Fibroblast of mammary gland (primary cell): Measurements from ENCODE around the gene GIGYF2.
A peak's percentile ranks its signal among the peaks of the same experiment; 100 is the strongest.

Experiments used
- DNase-seq: peaks from one replicate; pipeline ENCODE4 v3.0.0-alpha.2; 2010; ENCODE audit warnings: low read depth
- H3K4me3 ChIP-seq: 2 replicates; pipeline ENCODE4 v1.5.1; 2011; ENCODE audit warnings: low read depth, mild to moderate bottlenecking, low read length, moderate library complexity; ENCODE audit not compliant: control insufficient read depth
- TF ChIP-seq, protein P1 (sequence below): conservative IDR thresholded peaks from 2 replicates; pipeline ENCODE4 v1.5.1; 2011; ENCODE audit warnings: low read depth, low read length, inconsistent platforms; ENCODE audit not compliant: control insufficient read depth, insufficient read depth

Gene GIGYF2

DNA sequence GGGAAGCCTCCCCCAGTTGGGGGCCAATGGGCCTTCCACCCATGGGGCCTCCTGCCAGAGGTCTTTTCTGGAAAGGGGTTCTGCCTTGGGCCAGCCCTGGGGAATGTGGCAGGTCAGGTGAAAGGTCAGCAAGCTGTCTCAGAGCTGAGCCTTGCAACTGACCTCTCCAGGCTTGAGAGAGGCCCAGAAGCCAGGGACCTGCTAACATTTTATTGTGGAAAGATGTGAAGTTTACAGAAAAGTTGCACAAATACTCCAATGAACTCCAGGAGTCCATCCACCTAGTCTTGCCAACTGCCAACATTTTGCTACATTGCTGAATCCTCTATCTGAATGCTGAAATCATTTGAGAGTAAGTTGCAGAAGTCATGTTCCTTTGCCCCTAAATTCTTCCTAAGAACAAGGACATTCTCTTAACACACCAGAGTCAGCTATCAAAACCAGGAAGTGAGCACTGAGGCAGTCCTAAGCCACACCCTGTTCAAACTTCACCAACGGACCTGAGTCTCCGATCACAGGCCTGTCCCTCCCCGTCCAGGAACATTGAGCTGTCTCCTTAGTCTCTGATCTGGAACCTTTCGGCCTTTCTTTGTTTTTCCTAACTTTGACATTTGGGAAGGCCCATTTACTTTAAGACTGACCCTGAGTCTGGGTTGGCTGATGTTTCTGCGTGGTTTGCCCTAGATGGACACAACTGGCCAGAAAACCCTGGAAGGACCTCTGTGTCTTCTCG, 176.9 kb downstream of the GIGYF2 start:
- TF ChIP-seq, protein P1, sequence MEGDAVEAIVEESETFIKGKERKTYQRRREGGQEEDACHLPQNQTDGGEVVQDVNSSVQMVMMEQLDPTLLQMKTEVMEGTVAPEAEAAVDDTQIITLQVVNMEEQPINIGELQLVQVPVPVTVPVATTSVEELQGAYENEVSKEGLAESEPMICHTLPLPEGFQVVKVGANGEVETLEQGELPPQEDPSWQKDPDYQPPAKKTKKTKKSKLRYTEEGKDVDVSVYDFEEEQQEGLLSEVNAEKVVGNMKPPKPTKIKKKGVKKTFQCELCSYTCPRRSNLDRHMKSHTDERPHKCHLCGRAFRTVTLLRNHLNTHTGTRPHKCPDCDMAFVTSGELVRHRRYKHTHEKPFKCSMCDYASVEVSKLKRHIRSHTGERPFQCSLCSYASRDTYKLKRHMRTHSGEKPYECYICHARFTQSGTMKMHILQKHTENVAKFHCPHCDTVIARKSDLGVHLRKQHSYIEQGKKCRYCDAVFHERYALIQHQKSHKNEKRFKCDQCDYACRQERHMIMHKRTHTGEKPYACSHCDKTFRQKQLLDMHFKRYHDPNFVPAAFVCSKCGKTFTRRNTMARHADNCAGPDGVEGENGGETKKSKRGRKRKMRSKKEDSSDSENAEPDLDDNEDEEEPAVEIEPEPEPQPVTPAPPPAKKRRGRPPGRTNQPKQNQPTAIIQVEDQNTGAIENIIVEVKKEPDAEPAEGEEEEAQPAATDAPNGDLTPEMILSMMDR, result no peak
- H3K4me3 ChIP-seq, result no peak overlapping the region
- no peak for DNase-seq

DNA sequence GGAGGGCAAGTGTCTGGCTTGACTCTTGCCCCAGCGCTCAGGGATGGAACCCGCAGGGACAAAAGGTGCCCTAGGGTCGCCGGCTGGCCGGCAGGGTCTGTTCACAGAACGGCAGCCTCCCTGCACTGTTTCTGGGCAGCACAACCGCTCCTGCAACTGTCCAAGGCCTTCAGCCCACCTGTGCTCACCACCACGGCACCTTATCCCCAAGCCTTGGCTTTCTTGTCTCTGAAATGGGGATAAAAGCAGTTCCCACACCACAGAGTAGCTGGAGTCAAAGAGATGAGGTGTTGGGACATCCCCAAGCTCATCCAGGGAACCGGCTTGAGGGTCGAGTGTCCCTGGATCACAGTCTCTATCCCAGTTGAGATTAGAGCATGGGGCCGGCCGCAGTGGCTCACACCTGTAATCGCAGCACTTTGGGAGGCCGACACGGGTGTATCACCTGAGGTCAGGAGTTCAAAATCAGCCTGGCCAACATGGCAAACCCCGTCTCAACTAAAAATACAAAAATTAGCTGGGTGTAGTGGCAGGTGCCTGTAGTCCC, 177.6 kb downstream of the GIGYF2 start:
- no peak overlapping the region for H3K4me3 ChIP-seq
- TF ChIP-seq, protein P1, result no peak
- no peak for DNase-seq

- TF ChIP-seq, protein P1, result no peak
- no peak for DNase-seq
- no peak overlapping the region for H3K4me3 ChIP-seq
Measured at GRCh38 chr2:232875256-232876121, 178.4 kb downstream of the GIGYF2 start.

DNA sequence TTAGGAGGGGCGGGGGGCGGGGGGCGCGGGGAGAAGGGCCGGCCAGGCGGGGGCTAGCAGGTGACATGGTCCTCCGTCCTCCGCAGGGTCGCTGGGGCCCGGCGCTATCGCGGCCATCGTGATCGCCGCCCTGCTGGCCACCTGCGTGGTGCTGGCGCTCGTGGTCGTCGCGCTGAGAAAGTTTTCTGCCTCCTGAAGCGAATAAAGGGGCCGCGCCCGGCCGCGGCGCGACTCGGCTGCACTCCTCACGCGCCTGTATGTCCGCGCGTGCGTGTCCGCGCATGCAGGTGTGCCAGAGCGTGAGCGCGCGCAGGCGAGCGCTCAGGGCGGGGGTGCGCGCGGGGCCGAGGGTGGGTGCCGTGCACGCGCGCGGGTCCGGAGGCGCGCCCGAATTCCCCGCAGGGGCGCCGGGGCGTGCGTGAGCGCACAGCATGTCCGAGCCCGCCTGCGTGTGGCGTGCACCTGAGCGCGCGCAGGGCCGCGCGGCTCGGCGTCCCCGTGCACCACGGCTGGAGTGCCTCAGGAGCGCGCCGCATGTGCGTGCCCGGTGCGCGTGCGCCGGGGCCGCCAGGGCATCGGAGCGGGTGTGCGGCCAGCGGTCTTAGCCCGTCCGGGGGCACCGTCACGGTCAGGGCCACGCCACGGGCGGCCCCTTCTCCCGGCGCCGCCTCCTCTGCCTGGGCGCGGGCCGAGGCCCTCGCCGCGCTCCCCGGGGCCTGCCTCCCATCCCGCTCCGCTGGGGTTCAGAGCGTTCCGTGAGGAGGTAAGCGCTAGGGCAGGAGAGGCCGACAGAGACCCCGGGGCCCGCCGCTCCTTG, 179.2 kb downstream of the GIGYF2 start:
- peak overlapping the region; percentile 7 for H3K4me3 ChIP-seq
- no peak for DNase-seq
- TF ChIP-seq, protein P1, result no peak

- no peak for DNase-seq
- H3K4me3 ChIP-seq, result no peak overlapping the region
- TF ChIP-seq, protein P1, result no peak
Measured at GRCh38 chr2:232876978-232877441, 179.9 kb downstream of the GIGYF2 start.

DNA sequence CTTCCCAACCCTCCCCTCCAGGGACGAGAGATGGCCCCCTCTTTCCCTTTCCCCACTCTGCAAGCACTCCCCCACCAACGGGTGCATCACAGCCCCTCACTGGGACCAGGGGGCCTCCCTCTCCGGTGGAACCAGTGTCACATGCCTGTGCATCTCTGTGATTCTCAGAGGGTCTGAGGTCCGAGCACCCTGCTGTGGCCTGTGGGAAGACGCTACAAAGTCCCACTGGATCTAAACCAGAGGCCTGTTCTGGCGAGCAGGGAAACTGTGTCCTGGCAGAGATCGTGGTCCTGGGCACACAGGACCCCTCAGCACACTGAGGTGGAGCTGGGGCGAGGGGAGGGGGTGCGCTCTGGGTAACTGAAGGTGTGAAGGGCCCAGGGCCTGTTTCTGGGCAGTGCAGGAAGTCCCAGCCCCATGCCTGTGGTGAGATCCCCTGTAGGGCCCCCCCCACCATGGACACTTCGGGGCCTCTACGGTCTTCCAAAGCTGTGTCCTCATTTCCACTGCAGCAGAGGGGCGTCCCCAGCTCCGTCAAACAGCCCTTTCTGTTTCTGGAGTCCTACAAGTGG, 180.9 kb downstream of the GIGYF2 start:
- TF ChIP-seq, protein P1, result no peak
- no peak for DNase-seq
- no peak overlapping the region for H3K4me3 ChIP-seq
